Panc1 (cell line): Measurements from ENCODE around the gene TNFAIP3. TPM values are rescaled to one million over a fixed set of nuclear protein-coding genes. Genes with fewer than 3 reads are reported as not detected.

Experiments used
- ATAC-seq: fragments of 200-7000 bp; cut with Tn5 transposase; 2 replicates; pipeline ENCODE4 v1.9.1; 2020; ENCODE audit warnings: mild to moderate bottlenecking, moderate library complexity
- BruUV-seq: library from RNA; stranded (reverse); fragments of 400-500 nt; replicated peaks from 2 replicates; lab custom pipeline; 2021; lab: Mats Ljungman, UMichigan
- CTCF ChIA-PET: fragments of 300-600 bp; sonication (Branson Sonifier 250); formaldehyde crosslinking; loops from one replicate; lab custom pipeline; 2022; ENCODE audit warnings: antibody characterized with exemption; lab: Charles Lee
- POLR2A ChIA-PET: fragments of 300-600 bp; sonication (Branson Sonifier 250); formaldehyde crosslinking; loops from one replicate; lab custom pipeline; 2022; ENCODE audit warnings: antibody characterized with exemption; lab: Charles Lee
- DNase-seq: peaks from one replicate; pipeline ENCODE4 v3.0.0-alpha.2; 2010; ENCODE audit warnings: low read depth, low spot score
- H3K27ac ChIP-seq: 2 replicates; pipeline ENCODE4 v1.5.1; 2011; ENCODE audit warnings: mild to moderate bottlenecking, low read length, inconsistent platforms
- H3K27me3 ChIP-seq: fragments of 200-500 bp; sonication (Bioruptor generic); 2 replicates; pipeline ENCODE4 v1.6.0; 2014; ENCODE audit warnings: low read length, inconsistent platforms; ENCODE audit not compliant: control insufficient read depth, insufficient read depth
- H3K36me3 ChIP-seq: fragments of 200-500 bp; sonication (Bioruptor generic); 2 replicates; pipeline ENCODE4 v1.5.1; 2014; ENCODE audit warnings: inconsistent platforms, mild to moderate bottlenecking, low read length, moderate library complexity; ENCODE audit not compliant: control insufficient read depth, insufficient read depth
- H3K4me1 ChIP-seq: 2 replicates; pipeline ENCODE4 v1.5.1; 2011; ENCODE audit warnings: inconsistent platforms, mild to moderate bottlenecking, low read length, moderate library complexity; ENCODE audit not compliant: control insufficient read depth, insufficient read depth
- H3K4me3 ChIP-seq, 2 experiments: 2 replicates each; pipeline ENCODE4 v1.5.1; 2011 to 2012; ENCODE audit warnings: low read depth in 2 of 2, low read length in 2 of 2, mild to moderate bottlenecking in 2 of 2, inconsistent platforms in 1 of 2, moderate library complexity in 1 of 2
- H3K9me3 ChIP-seq: fragments of 200-500 bp; sonication (Bioruptor generic); 2 replicates; pipeline ENCODE4 v1.5.1; 2014; ENCODE audit warnings: low read depth, mild to moderate bottlenecking, inconsistent platforms, low read length, moderate library complexity; ENCODE audit not compliant: control insufficient read depth, insufficient read depth
- POLR2AphosphoS5 ChIP-seq: IDR thresholded peaks from 2 replicates; pipeline ENCODE4 v1.6.1; 2012; ENCODE audit warnings: mild to moderate bottlenecking, low read depth, low read length, moderate library complexity
- SIN3A ChIP-seq: IDR thresholded peaks from 2 replicates; pipeline ENCODE4 v1.6.1; 2012; ENCODE audit warnings: low read depth, mild to moderate bottlenecking, low read length, moderate library complexity, borderline replicate concordance; ENCODE audit not compliant: insufficient read depth
- TCF7L2 ChIP-seq: IDR thresholded peaks from 2 replicates; pipeline ENCODE4 v1.6.1; 2011; ENCODE audit warnings: mild to moderate bottlenecking, low read depth, low read length, inconsistent platforms
- in situ Hi-C: cut with HindIII; loops from 2 replicates; pipeline ENCODE4 v1.10.0; 2016; ENCODE audit warnings: low sequenced_read_pairs, low pct_unique_long_range_greater_than_20kb
- intact Hi-C: fragments of 100-400 bp; cut with micrococcal nuclease; formaldehyde crosslinking; loops from one replicate; pipeline ENCODE4 v1.10.0; 2022; ENCODE audit not compliant: unreplicated experiment
- total RNA-seq: library from RNA; stranded (reverse); gene quantifications from one replicate; pipeline ENCODE4 v1.2.1, GENCODE V29; 2021; ENCODE audit not compliant: unreplicated experiment
- TF ChIP-seq, protein P1 (sequence below): fragments of 450-650 bp; IDR thresholded peaks from 2 replicates; pipeline ENCODE4 v1.5.1; 2017; ENCODE audit warnings: mild to moderate bottlenecking
- TF ChIP-seq, protein P2 (sequence below), 2 experiments: IDR thresholded peaks; 2 replicates each; pipeline ENCODE4 v1.6.1; 2011 to 2012; ENCODE audit warnings: low read depth in 2 of 2, control low read depth in 1 of 2, low read length in 1 of 2, mild to moderate bottlenecking in 1 of 2, moderate library complexity in 1 of 2; ENCODE audit not compliant: insufficient read depth in 1 of 2

Gene TNFAIP3
- total RNA-seq, 1 experiment from 2014 or later = 15.0 TPM

DNA sequence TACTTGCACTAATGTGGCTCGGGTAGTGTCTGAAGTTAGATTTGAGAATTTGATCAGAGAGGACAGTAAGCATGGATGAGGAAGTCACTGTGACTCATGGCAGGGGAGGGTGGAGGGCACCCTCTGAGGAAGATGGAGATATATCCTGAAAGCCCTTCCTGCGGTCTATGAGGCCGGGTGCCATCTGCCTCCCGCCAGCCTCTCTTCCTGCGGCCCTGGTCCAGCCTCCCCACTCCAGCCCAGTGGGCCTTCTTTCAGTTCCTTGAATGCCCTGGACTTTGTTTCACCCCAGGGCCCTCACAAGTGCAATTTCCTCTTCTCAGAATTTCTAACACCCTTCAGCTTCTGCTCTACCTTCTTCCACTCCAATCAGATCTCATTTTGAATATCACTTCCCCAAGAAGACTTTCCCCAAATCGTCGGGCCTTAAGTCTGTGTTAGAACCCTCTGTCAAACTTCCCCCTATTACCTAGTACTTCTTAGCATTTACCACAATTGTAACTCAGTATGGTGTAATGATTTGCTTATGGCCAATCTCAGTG lies 20.2 kb upstream of the TNFAIP3 start:
- Histone ChIP-seq H3K4me3 (no peak overlapping the region), H3K36me3 (no peaks in the 10 kb centered on the region), H3K27ac (no peak overlapping the region), H3K9me3 (no peaks in the 10 kb centered on the region), H3K27me3 (peaks cover 4% of the 10 kb centered on the region; the same call in 1 of the 2 replicates), H3K4me1 (no peaks in the 10 kb centered on the region)
- ATAC-seq = no peak
- TF ChIP-seq, protein P1, sequence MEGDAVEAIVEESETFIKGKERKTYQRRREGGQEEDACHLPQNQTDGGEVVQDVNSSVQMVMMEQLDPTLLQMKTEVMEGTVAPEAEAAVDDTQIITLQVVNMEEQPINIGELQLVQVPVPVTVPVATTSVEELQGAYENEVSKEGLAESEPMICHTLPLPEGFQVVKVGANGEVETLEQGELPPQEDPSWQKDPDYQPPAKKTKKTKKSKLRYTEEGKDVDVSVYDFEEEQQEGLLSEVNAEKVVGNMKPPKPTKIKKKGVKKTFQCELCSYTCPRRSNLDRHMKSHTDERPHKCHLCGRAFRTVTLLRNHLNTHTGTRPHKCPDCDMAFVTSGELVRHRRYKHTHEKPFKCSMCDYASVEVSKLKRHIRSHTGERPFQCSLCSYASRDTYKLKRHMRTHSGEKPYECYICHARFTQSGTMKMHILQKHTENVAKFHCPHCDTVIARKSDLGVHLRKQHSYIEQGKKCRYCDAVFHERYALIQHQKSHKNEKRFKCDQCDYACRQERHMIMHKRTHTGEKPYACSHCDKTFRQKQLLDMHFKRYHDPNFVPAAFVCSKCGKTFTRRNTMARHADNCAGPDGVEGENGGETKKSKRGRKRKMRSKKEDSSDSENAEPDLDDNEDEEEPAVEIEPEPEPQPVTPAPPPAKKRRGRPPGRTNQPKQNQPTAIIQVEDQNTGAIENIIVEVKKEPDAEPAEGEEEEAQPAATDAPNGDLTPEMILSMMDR = no peak
- TF ChIP-seq, protein P2, sequence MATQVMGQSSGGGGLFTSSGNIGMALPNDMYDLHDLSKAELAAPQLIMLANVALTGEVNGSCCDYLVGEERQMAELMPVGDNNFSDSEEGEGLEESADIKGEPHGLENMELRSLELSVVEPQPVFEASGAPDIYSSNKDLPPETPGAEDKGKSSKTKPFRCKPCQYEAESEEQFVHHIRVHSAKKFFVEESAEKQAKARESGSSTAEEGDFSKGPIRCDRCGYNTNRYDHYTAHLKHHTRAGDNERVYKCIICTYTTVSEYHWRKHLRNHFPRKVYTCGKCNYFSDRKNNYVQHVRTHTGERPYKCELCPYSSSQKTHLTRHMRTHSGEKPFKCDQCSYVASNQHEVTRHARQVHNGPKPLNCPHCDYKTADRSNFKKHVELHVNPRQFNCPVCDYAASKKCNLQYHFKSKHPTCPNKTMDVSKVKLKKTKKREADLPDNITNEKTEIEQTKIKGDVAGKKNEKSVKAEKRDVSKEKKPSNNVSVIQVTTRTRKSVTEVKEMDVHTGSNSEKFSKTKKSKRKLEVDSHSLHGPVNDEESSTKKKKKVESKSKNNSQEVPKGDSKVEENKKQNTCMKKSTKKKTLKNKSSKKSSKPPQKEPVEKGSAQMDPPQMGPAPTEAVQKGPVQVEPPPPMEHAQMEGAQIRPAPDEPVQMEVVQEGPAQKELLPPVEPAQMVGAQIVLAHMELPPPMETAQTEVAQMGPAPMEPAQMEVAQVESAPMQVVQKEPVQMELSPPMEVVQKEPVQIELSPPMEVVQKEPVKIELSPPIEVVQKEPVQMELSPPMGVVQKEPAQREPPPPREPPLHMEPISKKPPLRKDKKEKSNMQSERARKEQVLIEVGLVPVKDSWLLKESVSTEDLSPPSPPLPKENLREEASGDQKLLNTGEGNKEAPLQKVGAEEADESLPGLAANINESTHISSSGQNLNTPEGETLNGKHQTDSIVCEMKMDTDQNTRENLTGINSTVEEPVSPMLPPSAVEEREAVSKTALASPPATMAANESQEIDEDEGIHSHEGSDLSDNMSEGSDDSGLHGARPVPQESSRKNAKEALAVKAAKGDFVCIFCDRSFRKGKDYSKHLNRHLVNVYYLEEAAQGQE (IDR thresholded peaks at IDR 0.05; ENCODE audit: insufficient read depth in 1 of 2, low read depth in 2 of 2, low read length in 1 of 2) = no peak
- TF ChIP-seq SIN3A = no peak
- no peak for TF ChIP-seq TCF7L2
- TF ChIP-seq POLR2AphosphoS5 = no peak
- CTCF ChIA-PET = no interaction called here
- no TSS peak for BruUV-seq
- in situ Hi-C loops = no loop called here
- intact Hi-C loops = no loop called here
- DNase-seq = no peak
- POLR2A ChIA-PET = no interaction called here

DNA sequence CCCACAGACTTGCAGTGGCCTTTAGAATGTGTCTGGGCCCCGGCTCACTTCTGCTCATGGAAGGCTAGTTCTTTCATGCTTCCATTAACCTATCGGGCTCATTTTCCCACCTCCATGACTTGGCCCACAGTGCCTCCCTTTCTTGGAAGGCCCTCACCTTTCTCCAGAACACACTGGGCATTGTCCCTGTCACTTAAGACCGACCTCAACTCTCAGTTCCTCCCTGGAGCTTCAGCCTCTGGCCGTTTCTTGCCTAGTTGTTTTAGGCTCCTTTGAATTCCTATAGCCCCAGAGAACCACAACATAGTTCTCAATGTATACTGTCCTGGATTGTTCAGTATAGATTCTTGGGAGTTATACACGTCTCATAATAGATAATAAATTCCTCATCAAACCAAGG lies 19.3 kb upstream of the TNFAIP3 start:
- DNase-seq = no peak
- TF ChIP-seq SIN3A (no peak), POLR2AphosphoS5 (no peak)
- TF ChIP-seq, protein P1 = no peak
- TF ChIP-seq, protein P2 (IDR thresholded peaks at IDR 0.05; ENCODE audit: insufficient read depth in 1 of 2, low read depth in 2 of 2, low read length in 1 of 2) = no peak
- POLR2A ChIA-PET = no interaction called here
- Histone ChIP-seq H3K27me3 (peaks cover 4% of the 10 kb centered on the region; the same call in 1 of the 2 replicates), H3K9me3 (no peaks in the 10 kb centered on the region), H3K27ac (no peak overlapping the region), H3K4me3 (no peak overlapping the region), H3K36me3 (no peaks in the 10 kb centered on the region), H3K4me1 (no peaks in the 10 kb centered on the region)
- in situ Hi-C loops (no loop called here), intact Hi-C loops (no loop called here)
- CTCF ChIA-PET = no interaction called here
- BruUV-seq = no TSS peak
- no peak for ATAC-seq
